HUES48 (cell line): ENCODE results near the gene FAM200A.

Experiments
- H3K27ac ChIP-seq: one replicate; pipeline ENCODE4 v1.7.0; 2013; ENCODE audit warnings: low read depth, low read length, inconsistent platforms
- H3K27me3 ChIP-seq: 2 replicates; pipeline ENCODE4 v1.6.1; 2013; ENCODE audit warnings: mild to moderate bottlenecking, low read length; ENCODE audit not compliant: control insufficient read depth, insufficient read depth
- H3K36me3 ChIP-seq: 2 replicates; pipeline ENCODE4 v1.6.1; 2013; ENCODE audit warnings: low read length; ENCODE audit not compliant: control insufficient read depth, insufficient read depth
- H3K4me1 ChIP-seq: 2 replicates; pipeline ENCODE4 v1.6.1; 2013; ENCODE audit warnings: mild to moderate bottlenecking, low read length; ENCODE audit not compliant: control insufficient read depth, insufficient read depth
- H3K4me3 ChIP-seq: 2 replicates; pipeline ENCODE4 v1.5.1; 2013; ENCODE audit warnings: mild to moderate bottlenecking, low read depth, low read length
- H3K9ac ChIP-seq: 2 replicates; pipeline ENCODE4 v1.6.1; 2013; ENCODE audit warnings: mild to moderate bottlenecking, low read depth, low read length, moderate library complexity
- H3K9me3 ChIP-seq: 2 replicates; pipeline ENCODE4 v1.6.1; 2013; ENCODE audit warnings: low read length; ENCODE audit not compliant: control insufficient read depth, insufficient read depth

FAM200A gene

GRCh38 chr7:99500637-99501009, 51.3 kb downstream of the FAM200A start:
- peak overlapping the region; percentile 34; the same call in 1 of the 2 replicates for H3K9ac ChIP-seq
- H3K27ac ChIP-seq = peak overlapping the region; percentile 97
- no peaks in the 10 kb centered on the region for H3K9me3 ChIP-seq
- H3K4me3 ChIP-seq = peak overlapping the region; percentile 97
- no peaks in the 10 kb centered on the region for H3K27me3 ChIP-seq
- H3K4me1 ChIP-seq = 0 out of 2 replicates have a peak, but pooled peaks cover under 1% of the 10 kb centered on the region
- H3K36me3 ChIP-seq = peaks cover 15% of the 10 kb centered on the region

DNA sequence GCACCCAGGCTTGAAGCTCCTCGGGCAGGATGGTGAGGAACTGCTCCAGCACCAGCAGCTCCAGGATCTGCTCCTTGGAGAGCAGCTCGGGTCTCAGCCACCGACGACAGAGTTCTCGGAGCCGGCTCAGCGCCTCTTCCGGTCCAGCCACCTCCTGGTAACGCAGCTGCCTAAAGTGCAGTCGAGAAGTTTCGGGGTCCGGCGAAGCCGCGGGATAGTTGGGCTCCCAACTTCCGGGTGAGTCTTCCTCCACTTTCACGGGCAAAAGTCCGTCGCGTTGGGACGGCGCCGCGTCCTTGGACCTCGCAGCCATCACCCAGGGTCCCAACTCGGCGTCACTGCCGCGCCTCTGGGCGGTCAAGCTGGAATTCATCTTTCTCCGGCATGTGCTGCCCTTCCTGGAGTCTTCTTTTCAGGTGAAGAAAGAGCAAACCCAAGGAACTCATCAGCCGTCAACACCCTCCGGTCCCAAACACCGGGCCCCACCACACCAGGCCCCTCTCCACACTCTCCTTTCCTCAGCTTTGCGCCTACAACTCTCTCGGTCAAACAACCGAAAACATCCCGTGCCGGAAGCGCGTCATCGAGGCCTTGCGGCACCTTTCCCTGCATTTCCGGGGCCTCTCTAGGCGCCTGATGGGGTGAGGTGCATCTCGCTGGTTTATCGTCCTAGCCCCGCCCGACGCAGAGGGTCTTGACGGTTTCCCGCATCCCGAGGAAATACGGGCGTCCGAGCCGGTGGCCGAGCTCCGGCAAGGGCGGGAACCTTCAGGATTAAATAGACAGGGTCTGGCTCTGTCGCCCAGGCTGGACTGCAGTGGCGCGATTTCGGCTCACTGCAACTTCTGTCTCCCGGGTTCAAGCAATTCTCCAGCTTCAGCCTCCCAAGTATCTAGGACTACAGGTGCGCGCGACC, 51.9 kb downstream of the FAM200A start, which contains the start of gene ZNF394:
TSS of gene ZNF394 (minus strand) at position 561 of the 916 bp plus-strand sequence. CDS start at position 373, 188 bp downstream.
- Histone ChIP-seq H3K36me3 (peaks cover 15% of the 10 kb centered on the region), H3K9me3 (no peaks in the 10 kb centered on the region)

GRCh38 chr7:99499371-99499720, 52.6 kb downstream of the FAM200A start:
- no peaks in the 10 kb centered on the region for H3K4me1 ChIP-seq
- H3K36me3 ChIP-seq = peaks cover 20% of the 10 kb centered on the region
- H3K9me3 ChIP-seq = peaks cover 2% of the 10 kb centered on the region
- peak overlapping the region; percentile 94 for H3K9ac ChIP-seq
- no peaks in the 10 kb centered on the region for H3K27me3 ChIP-seq
- peak overlapping the region; percentile 97 for H3K4me3 ChIP-seq
- H3K27ac ChIP-seq = peak overlapping the region; percentile 97

More for the DNA sequence above, 51.9 kb downstream of the FAM200A start, which contains the start of gene ZNF394:
- Histone ChIP-seq H3K4me3 (peak within 1 kb of the TSS; percentile 97), H3K27ac (peak within 1 kb of the TSS; percentile 97), H3K9ac (peak within 1 kb of the TSS; percentile 94), H3K4me1 (no peaks in the 10 kb centered on the region), H3K27me3 (no peaks in the 10 kb centered on the region)

- Histone ChIP-seq H3K9ac (no peak overlapping the region), H3K27ac (no peak overlapping the region), H3K4me3 (peak overlapping the region; percentile 97), H3K27me3 (no peaks in the 10 kb centered on the region), H3K9me3 (peaks cover 8% of the 10 kb centered on the region), H3K4me1 (no peaks in the 10 kb centered on the region), H3K36me3 (peaks cover 28% of the 10 kb centered on the region)
Measured at GRCh38 chr7:99498546-99498944, 53.4 kb downstream of the FAM200A start.

- Histone ChIP-seq H3K27me3 (no peaks in the 10 kb centered on the region), H3K9ac (no peak overlapping the region), H3K4me1 (no peaks in the 10 kb centered on the region), H3K36me3 (peaks cover 34% of the 10 kb centered on the region), H3K4me3 (peak overlapping the region; percentile 97), H3K27ac (no peak overlapping the region), H3K9me3 (peaks cover 8% of the 10 kb centered on the region)
Measured at GRCh38 chr7:99497766-99498545, 54.0 kb downstream of the FAM200A start.
